Lower leg skin (tissue), 3 donors: ENCODE measurements around the gene ZBTB20.

Experiments used
- POLR2A ChIP-seq, 2 donors: fragments of 450-650 bp; IDR thresholded peaks; one replicate each; pipeline ENCODE4 v1.6.1; 2016 to 2017; ENCODE audit warnings: antibody characterized with exemption in 2 of 2, mild to moderate bottlenecking in 1 of 2, moderate library complexity in 1 of 2
- TF ChIP-seq, protein P1 (sequence below), 3 donors: fragments of 450-650 bp; IDR thresholded peaks; one replicate each; pipeline ENCODE4 v1.5.1; 2016; ENCODE audit warnings: antibody characterized with exemption in 3 of 3, mild to moderate bottlenecking in 3 of 3, moderate library complexity in 2 of 3

- TF ChIP-seq, protein P1, sequence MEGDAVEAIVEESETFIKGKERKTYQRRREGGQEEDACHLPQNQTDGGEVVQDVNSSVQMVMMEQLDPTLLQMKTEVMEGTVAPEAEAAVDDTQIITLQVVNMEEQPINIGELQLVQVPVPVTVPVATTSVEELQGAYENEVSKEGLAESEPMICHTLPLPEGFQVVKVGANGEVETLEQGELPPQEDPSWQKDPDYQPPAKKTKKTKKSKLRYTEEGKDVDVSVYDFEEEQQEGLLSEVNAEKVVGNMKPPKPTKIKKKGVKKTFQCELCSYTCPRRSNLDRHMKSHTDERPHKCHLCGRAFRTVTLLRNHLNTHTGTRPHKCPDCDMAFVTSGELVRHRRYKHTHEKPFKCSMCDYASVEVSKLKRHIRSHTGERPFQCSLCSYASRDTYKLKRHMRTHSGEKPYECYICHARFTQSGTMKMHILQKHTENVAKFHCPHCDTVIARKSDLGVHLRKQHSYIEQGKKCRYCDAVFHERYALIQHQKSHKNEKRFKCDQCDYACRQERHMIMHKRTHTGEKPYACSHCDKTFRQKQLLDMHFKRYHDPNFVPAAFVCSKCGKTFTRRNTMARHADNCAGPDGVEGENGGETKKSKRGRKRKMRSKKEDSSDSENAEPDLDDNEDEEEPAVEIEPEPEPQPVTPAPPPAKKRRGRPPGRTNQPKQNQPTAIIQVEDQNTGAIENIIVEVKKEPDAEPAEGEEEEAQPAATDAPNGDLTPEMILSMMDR (IDR thresholded peaks at IDR 0.05) = no peak
- TF ChIP-seq POLR2A (IDR thresholded peaks at IDR 0.05) = no peak
These were observed 280.7 kb downstream of the ZBTB20 start for GRCh38 chr3:114866430-114866829.
